Upper lobe of right lung (tissue), 1 donor: ENCODE measurements around the gene TOE1. TPM values are rescaled to one million over a fixed set of nuclear protein-coding genes. Genes with fewer than 3 reads are reported as not detected.
"Not testable (repeated sequence)": the region's sequence is repeated elsewhere in the genome, so short reads cannot be mapped to it uniquely, and the experiment has no call there.

Source experiments
- ATAC-seq: fragments of 200-7000 bp; cut with Tn5 transposase; one replicate; pipeline ENCODE4 v1.9.1; 2020; ENCODE audit warnings: mild to moderate bottlenecking, moderate library complexity
- DNase-seq: peaks from one replicate; pipeline ENCODE4 v3.0.0-alpha.2; 2020
- H3K27ac ChIP-seq: fragments of 200-600 bp; one replicate; pipeline ENCODE4 v1.8.0; 2022
- H3K27me3 ChIP-seq: fragments of 200-600 bp; one replicate; pipeline ENCODE4 v1.8.0; 2022; ENCODE audit warnings: mild to moderate bottlenecking
- H3K36me3 ChIP-seq: fragments of 200-600 bp; one replicate; pipeline ENCODE4 v1.8.0; 2022
- H3K4me1 ChIP-seq: fragments of 200-600 bp; one replicate; pipeline ENCODE4 v1.8.0; 2022
- H3K4me3 ChIP-seq: fragments of 200-600 bp; one replicate; pipeline ENCODE4 v1.8.0; 2022; ENCODE audit warnings: mild to moderate bottlenecking
- H3K9me3 ChIP-seq: fragments of 200-600 bp; one replicate; pipeline ENCODE4 v1.8.0; 2022
- intact Hi-C: fragments of 100-400 bp; cut with DNase I; formaldehyde crosslinking; loops from one replicate; pipeline ENCODE4 v1.11.0; 2022
- long read RNA-seq: library from polyadenylated mRNA; unstranded; transcript quantifications from one replicate; pipeline ENCODE4 v2.0.0, GENCODE V29; 2021
- total RNA-seq: library from RNA; stranded (reverse); fragmentation: NEBNext Ultra II Directional; extraction: Animal tissue kit (Norgen Biotek cat#: 25700); gene quantifications from one replicate; pipeline ENCODE4 v1.2.1, GENCODE V29; 2021
- TF ChIP-seq, protein P1 (sequence below): fragments of 200-600 bp; IDR thresholded peaks from one replicate; pipeline ENCODE4 v1.8.0; 2022; ENCODE audit warnings: antibody characterized with exemption
- donor health status: DM: no; HTN: yes; CAD: no; lungs with severe emphysema.

TOE1 gene
- total RNA-seq = 8.2 TPM
- long read RNA-seq, transcript TOE1-201 (8 exons, 2,389 nt) = major isoform, 6 of 14 reads
- long read RNA-seq, partial matches to known transcripts = 5 of 14 reads
- long read RNA-seq, other reads (novel, unspliced or antisense) = 3 of 14 reads

DNA sequence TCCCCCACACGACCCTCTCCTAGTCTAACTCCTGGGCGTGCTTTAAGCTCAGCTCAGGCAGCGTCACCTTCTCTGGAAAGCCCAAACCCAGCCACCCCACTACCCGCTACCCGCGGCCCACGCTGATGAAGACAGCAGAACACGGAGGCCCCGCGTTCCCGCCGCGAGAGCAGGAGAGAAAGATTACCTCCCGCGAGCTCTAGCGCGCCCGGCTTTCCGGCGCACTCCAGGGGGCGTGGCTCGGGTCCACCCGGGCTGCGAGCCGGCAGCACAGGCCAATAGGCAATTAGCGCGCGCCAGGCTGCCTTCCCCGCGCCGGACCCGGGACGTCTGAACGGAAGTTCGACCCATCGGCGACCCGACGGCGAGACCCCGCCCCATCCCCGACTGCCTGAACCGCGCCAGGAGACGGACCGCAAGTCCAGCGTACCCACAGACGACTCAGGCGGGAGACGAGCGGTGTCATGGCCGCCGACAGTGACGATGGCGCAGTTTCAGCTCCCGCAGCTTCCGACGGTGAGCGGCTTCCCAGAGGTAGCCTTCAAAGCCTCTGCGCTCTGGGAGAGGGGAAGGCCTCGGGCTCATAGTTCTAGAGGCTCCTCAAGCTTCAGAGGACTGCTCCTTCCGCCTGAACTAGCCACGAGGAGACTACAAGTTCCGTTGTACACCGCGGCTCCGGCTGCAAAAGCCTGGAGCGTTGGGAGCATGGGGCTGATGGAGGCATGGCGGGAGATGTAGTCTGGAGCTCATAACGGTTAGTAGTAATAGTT lies at the start of gene TOE1, which contains the start of gene MUTYH:
Gene TOE1 (plus strand): TSS at position 382 of the 770 bp plus-strand sequence. CDS start 83 bp downstream, at position 465.
Gene MUTYH (minus strand): TSS at position 652 of the 770 bp plus-strand sequence. CDS start 5,935 bp downstream, outside the sequence.
- ATAC-seq = peak; percentile 96
- H3K4me1 ChIP-seq = peaks cover 26% of the 10 kb centered on the region
- H3K4me3 ChIP-seq = peak within 1 kb of the TSS; percentile 77
- H3K27ac ChIP-seq = peak within 1 kb of the TSS; percentile 98
- DNase-seq = peak; percentile 97
- TF ChIP-seq, protein P1, sequence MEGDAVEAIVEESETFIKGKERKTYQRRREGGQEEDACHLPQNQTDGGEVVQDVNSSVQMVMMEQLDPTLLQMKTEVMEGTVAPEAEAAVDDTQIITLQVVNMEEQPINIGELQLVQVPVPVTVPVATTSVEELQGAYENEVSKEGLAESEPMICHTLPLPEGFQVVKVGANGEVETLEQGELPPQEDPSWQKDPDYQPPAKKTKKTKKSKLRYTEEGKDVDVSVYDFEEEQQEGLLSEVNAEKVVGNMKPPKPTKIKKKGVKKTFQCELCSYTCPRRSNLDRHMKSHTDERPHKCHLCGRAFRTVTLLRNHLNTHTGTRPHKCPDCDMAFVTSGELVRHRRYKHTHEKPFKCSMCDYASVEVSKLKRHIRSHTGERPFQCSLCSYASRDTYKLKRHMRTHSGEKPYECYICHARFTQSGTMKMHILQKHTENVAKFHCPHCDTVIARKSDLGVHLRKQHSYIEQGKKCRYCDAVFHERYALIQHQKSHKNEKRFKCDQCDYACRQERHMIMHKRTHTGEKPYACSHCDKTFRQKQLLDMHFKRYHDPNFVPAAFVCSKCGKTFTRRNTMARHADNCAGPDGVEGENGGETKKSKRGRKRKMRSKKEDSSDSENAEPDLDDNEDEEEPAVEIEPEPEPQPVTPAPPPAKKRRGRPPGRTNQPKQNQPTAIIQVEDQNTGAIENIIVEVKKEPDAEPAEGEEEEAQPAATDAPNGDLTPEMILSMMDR = no peak
- H3K36me3 ChIP-seq = peaks cover 34% of the 10 kb centered on the region
- H3K9me3 ChIP-seq = no peaks in the 10 kb centered on the region
- intact Hi-C loops = no loop called here
- no peaks in the 10 kb centered on the region for H3K27me3 ChIP-seq

DNA sequence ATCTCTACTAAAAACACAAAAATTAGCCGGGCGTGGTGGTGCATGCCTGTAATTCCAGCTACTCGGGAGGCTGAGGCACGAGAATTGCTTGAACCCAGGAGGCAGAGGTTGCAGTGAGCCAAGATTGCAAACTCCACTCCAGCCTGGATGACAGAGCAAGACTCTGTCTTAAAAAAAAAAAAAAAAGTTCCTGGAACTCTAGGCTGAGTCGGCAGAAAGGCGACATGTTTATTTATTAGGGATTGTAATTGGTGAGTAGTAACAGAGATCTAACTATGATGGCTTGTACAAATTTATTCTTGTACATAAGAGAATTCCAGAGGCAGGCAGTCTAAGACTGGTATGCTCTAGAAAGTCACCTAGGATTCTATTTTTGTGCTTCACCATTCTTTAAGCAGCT lies 49.0 kb upstream of the TOE1 start:
- H3K36me3 ChIP-seq, intact Hi-C loops, H3K27me3 ChIP-seq, H3K4me1 ChIP-seq, H3K4me3 ChIP-seq, H3K27ac ChIP-seq, H3K9me3 ChIP-seq, ATAC-seq, DNase-seq: not testable (repeated sequence)

DNA sequence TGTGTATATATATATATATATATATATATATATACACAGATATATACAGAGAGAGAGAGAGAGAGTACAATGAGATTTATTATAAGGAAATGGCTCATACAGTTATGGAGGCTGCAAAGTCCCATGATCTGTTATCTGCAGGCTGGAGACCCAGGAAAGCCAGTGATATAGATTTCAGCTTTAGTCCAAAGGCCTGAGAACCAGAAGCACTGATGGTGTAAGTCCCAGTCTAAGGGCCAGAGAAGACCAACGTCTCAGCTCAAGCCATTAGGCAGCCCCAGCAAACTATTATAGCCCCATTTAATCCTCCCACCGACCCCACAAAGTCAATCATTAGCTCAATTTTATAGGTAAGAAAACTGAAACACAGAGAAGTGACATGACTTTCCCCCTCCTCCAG lies 48.3 kb upstream of the TOE1 start:
- H3K9me3 ChIP-seq = no peaks in the 10 kb centered on the region
- ATAC-seq (no peak), DNase-seq (no peak)
- H3K27ac ChIP-seq = no peak overlapping the region
- no peaks in the 10 kb centered on the region for H3K27me3 ChIP-seq
- H3K36me3 ChIP-seq = no peaks in the 10 kb centered on the region
- H3K4me3 ChIP-seq = no peak overlapping the region
- TF ChIP-seq, protein P1 = no peak
- intact Hi-C loops = no loop called here
- no peaks in the 10 kb centered on the region for H3K4me1 ChIP-seq

DNA sequence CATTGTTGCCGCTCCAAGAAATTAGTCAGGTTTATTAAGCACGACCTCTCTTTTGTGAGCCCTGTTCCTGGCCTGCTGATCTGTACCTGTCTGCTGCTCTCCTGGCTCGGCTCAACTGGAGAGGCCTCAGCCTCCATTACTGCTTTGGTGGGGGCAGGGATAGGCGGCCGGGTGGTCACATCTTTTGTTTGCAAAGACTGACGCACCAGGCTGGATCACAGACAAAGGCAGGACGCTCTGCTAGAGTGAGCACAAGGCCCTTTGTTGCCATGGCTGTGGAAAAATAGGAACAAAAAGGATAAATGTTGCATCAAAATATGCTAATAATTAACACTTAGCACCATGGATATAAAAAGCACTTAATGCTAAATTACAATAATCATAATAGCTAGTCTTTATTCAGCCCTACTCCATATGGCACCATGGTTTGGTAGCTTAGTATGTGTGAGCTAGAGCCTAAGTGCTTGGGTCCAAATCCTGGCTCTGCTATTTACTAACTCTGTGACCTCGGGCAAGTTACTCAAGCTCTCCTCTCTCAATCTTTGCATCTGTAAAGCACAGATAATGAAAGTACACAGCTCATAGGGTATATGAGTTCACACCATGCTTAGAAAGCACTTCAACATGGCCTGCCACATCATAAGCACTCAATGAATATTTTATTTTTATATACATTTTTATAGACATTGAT lies 42.2 kb upstream of the TOE1 start:
- H3K27me3 ChIP-seq = no peaks in the 10 kb centered on the region
- no peaks in the 10 kb centered on the region for H3K36me3 ChIP-seq
- H3K27ac ChIP-seq = no peak overlapping the region
- ATAC-seq = no peak
- peaks cover 2% of the 10 kb centered on the region for H3K4me1 ChIP-seq
- intact Hi-C loops = loop anchor here (5.0 kb wide), 1 partner anchor 281 kb away; no protein-coding TSS in a partner anchor
- no peak overlapping the region for H3K4me3 ChIP-seq
- H3K9me3 ChIP-seq = no peaks in the 10 kb centered on the region
- DNase-seq = no peak
- TF ChIP-seq, protein P1 = no peak

DNA sequence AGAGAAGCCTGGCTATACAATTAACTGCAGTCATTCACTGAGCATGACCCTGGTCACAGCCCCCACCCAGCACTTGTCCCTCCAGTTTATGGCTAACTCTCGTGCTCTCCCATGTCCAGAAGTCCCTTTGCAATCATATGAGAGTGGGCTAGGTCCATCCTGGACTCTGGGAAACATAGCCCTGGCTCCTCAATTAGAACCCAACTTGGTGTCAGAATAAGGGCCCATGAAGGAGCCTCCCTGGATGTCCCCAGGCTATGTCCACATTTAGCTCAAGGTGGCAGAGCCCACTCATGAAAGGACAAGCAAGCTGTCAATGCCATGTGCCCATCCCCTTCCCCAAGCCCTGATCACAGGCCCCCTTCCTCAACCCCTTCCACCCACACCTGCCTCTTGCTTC lies 40.7 kb upstream of the TOE1 start:
- no peak for ATAC-seq
- Histone ChIP-seq H3K9me3 (no peaks in the 10 kb centered on the region), H3K4me1 (peaks cover 4% of the 10 kb centered on the region), H3K27ac (no peak overlapping the region), H3K4me3 (no peak overlapping the region), H3K27me3 (no peaks in the 10 kb centered on the region), H3K36me3 (no peaks in the 10 kb centered on the region)
- intact Hi-C loops = loop anchor here (5.0 kb wide), 1 partner anchor 282 kb away; no protein-coding TSS in a partner anchor
- TF ChIP-seq, protein P1 = no peak
- DNase-seq = no peak
